GM23338 (cell line): ENCODE results near the gene HIF3A. TPM values are rescaled to one million over a fixed set of nuclear protein-coding genes. Genes with fewer than 3 reads are reported as not detected.

ENCODE experiments used
- ATAC-seq: fragments of 200-7000 bp; cut with Tn5 transposase; 3 replicates; pipeline ENCODE4 v1.9.1; 2020
- DNase-seq: peaks from one replicate; pipeline ENCODE4 v3.0.0-alpha.2; 2015; ENCODE audit warnings: low spot score
- H2AFZ ChIP-seq: fragments of 200-600 bp; sonication (generic); 2 replicates; pipeline ENCODE4 v1.8.0; 2016; ENCODE audit warnings: antibody characterized with exemption, mild to moderate bottlenecking, moderate library complexity
- H3F3A ChIP-seq: fragments of 200-600 bp; sonication (generic); replicated peaks from 2 replicates; pipeline ENCODE4 v1.8.0; 2017; ENCODE audit warnings: antibody characterized with exemption, mixed run types, low read depth
- H3K27ac ChIP-seq: fragments of 200-600 bp; sonication (generic); 2 replicates; pipeline ENCODE4 v1.6.1; 2016; ENCODE audit warnings: low read depth
- H3K27me3 ChIP-seq: fragments of 200-600 bp; sonication (generic); 2 replicates; pipeline ENCODE4 v1.8.0; 2016; ENCODE audit warnings: mild to moderate bottlenecking, mixed run types, moderate library complexity; ENCODE audit not compliant: insufficient read depth
- H3K36me3 ChIP-seq: fragments of 200-600 bp; sonication (generic); 2 replicates; pipeline ENCODE4 v1.8.0; 2016; ENCODE audit warnings: mild to moderate bottlenecking; ENCODE audit not compliant: insufficient read depth
- H3K4me1 ChIP-seq: fragments of 200-600 bp; sonication (generic); 2 replicates; pipeline ENCODE4 v1.8.0; 2016; ENCODE audit warnings: mild to moderate bottlenecking, moderate library complexity; ENCODE audit not compliant: insufficient read depth
- H3K4me2 ChIP-seq: fragments of 200-600 bp; sonication (generic); 2 replicates; pipeline ENCODE4 v1.7.1; 2017; ENCODE audit warnings: mixed run types
- H3K4me3 ChIP-seq: fragments of 200-600 bp; sonication (generic); 2 replicates; pipeline ENCODE4 v1.6.1; 2016; ENCODE audit warnings: mixed run types
- H3K79me2 ChIP-seq: fragments of 200-600 bp; sonication (generic); replicated peaks from 2 replicates; pipeline ENCODE4 v1.8.0; 2017; ENCODE audit warnings: mild to moderate bottlenecking; ENCODE audit not compliant: insufficient read depth
- H3K9me2 ChIP-seq: fragments of 200-600 bp; sonication (generic); 2 replicates; pipeline ENCODE4 v1.8.0; 2017; ENCODE audit not compliant: insufficient read depth
- H4K20me1 ChIP-seq: fragments of 200-600 bp; sonication (generic); replicated peaks from 2 replicates; pipeline ENCODE4 v1.8.0; 2017; ENCODE audit warnings: mild to moderate bottlenecking; ENCODE audit not compliant: insufficient read depth
- H3K27ac Mint-ChIP-seq: 2 replicates; pipeline ENCODE4 v1.8.0; 2020; ENCODE audit warnings: inconsistent platforms, mild to moderate bottlenecking, moderate library complexity, mixed read lengths
- H3K27me3 Mint-ChIP-seq: 3 replicates; pipeline ENCODE4 v1.8.0; 2022; ENCODE audit warnings: low read depth, mild to moderate bottlenecking, moderate library complexity, mixed read lengths, inconsistent platforms; ENCODE audit not compliant: insufficient read depth, poor library complexity
- H3K36me3 Mint-ChIP-seq: 3 replicates; pipeline ENCODE4 v1.8.0; 2021; ENCODE audit warnings: low read depth, mild to moderate bottlenecking, inconsistent platforms, moderate library complexity, mixed read lengths
- H3K4me1 Mint-ChIP-seq: 3 replicates; pipeline ENCODE4 v1.8.0; 2020; ENCODE audit warnings: mild to moderate bottlenecking, inconsistent platforms, mixed read lengths
- H3K4me3 Mint-ChIP-seq: 3 replicates; pipeline ENCODE4 v1.8.0; 2021; ENCODE audit warnings: moderate library complexity, mild to moderate bottlenecking, inconsistent platforms, mixed read lengths
- H3K9me3 Mint-ChIP-seq: 3 replicates; pipeline ENCODE4 v1.8.0; 2020; ENCODE audit warnings: moderate library complexity, mild to moderate bottlenecking, inconsistent platforms, mixed read lengths
- CREB1 ChIP-seq: fragments of 250-450 bp; sonication (Bioruptor Pico); IDR thresholded peaks from 2 replicates; pipeline ENCODE4 v1.5.0; 2020; ENCODE audit warnings: low read depth, mild to moderate bottlenecking, moderate library complexity
- CTCF ChIP-seq, 2 experiments: fragments of 200-600 bp in 1 of 2; sonication (generic) in 1 of 2; conservative IDR thresholded peaks; 2 replicates each; pipeline versions ENCODE4 v1.5.1 to v1.6.1; 2016 to 2017; ENCODE audit warnings: antibody characterized with exemption in 2 of 2, low read depth in 2 of 2, mild to moderate bottlenecking in 2 of 2, moderate library complexity in 1 of 2
- ETS1 ChIP-seq: IDR thresholded peaks from 2 replicates; pipeline ENCODE4 v1.6.1; 2016; ENCODE audit warnings: antibody characterized with exemption
- EZH2 ChIP-seq: fragments of 200-600 bp; sonication (generic); IDR thresholded peaks from one replicate; pipeline ENCODE4 v1.8.0; 2017; ENCODE audit warnings: antibody characterized with exemption, mild to moderate bottlenecking, low read depth; ENCODE audit not compliant: unreplicated experiment
- EZH2phosphoT487 ChIP-seq: fragments of 200-600 bp; sonication (generic); IDR thresholded peaks from one replicate; pipeline ENCODE4 v1.8.1; 2018; ENCODE audit warnings: antibody characterized with exemption; ENCODE audit not compliant: unreplicated experiment
- JUNB ChIP-seq: IDR thresholded peaks from one replicate; pipeline ENCODE4 v1.6.1; 2016; ENCODE audit warnings: antibody characterized with exemption; ENCODE audit not compliant: unreplicated experiment
- NANOG ChIP-seq: IDR thresholded peaks from 2 replicates; pipeline ENCODE4 v1.6.1; 2016; ENCODE audit warnings: antibody characterized with exemption, borderline replicate concordance
- POLR2AphosphoS5 ChIP-seq: IDR thresholded peaks from 2 replicates; pipeline ENCODE4 v1.6.1; 2016; ENCODE audit warnings: antibody characterized with exemption, low read depth
- STAT1 ChIP-seq: IDR thresholded peaks from one replicate; pipeline ENCODE4 v1.6.1; 2016; ENCODE audit warnings: antibody characterized with exemption; ENCODE audit not compliant: unreplicated experiment
- ZNF331 ChIP-seq: fragments of 250-450 bp; sonication (Bioruptor Pico); IDR thresholded peaks from 2 replicates; pipeline ENCODE4 v1.5.0; 2020; ENCODE audit warnings: low read depth, mild to moderate bottlenecking, moderate library complexity
- ZNF462 ChIP-seq: fragments of 250-450 bp; sonication (Bioruptor Pico); IDR thresholded peaks from 2 replicates; pipeline ENCODE4 v1.5.0; 2020; ENCODE audit warnings: mild to moderate bottlenecking, moderate library complexity
- polyA plus RNA-seq: library from polyadenylated mRNA; unstranded; fragments of >200 nt; fragmentation: Nextera tagmentation; extraction: Ambion mirVana; gene quantifications from 2 replicates; pipeline ENCODE4 v1.2.1, GENCODE V29; 2016
- total RNA-seq: library from RNA; depleted of rRNA; stranded (reverse); fragments of >200 nt; shearing (Covaris generic); gene quantifications from 2 replicates; pipeline ENCODE4 v1.2.3, GENCODE V29; 2014

HIF3A gene
- total and polyA plus RNA-seq, 2 experiments from 2014 or later = 20.4 to 70.5 TPM

DNA sequence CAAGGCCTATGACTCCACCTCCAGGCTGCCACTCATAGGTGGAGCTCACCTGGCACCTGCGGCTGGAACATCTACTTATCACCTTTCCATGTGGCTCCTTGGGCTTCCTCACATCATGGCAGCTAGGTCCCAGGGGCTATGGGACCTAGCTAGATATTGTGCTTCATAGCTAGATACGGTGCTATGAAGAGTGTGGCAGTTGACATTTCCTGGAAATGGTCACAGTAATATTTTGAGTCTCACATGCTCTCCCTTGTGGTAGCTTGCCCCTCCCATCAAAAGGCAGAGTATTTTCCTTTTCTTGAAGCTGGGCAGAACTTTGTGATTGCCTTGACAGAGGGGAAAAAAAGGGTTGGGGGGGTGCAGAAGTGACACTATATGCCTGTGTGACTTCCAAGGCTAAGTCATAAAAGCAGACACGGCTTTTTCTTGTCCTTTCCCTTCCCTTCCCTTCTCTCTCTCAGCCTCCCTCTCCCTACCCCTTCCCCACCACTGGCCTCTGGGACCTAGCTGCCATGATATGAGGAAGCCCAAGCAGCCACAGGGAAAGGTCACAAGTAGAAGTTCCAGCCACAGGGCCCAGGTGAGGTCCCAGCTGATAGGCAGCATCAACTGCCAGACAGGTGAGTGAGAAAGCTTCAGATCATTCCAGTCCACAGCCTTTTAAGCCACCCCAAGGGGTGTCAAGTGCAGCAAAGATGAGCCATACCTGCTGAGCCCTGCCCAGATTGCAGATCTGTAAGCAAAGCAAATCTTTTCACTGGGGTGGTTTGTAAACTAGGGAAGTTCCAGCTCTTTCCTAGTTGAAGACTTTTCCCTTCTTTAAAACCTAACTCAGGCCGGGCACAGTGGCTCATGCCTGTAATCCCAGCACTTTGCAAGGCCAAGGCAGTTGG is 6.9 kb upstream of the HIF3A start:
- Histone ChIP-seq H3K27ac (no peak overlapping the region), H3K4me3 (no peak overlapping the region), H3K4me2 (no peak overlapping the region), H2AFZ (no peak overlapping the region), H4K20me1 (no peaks in the 10 kb centered on the region), H3K27me3 (no peaks in the 10 kb centered on the region), H3K36me3 (no peaks in the 10 kb centered on the region), H3K9me2 (peaks cover 9% of the 10 kb centered on the region; the same call in 1 of the 2 replicates), H3F3A (no peaks in the 10 kb centered on the region), H3K4me1 (no peaks in the 10 kb centered on the region), H3K79me2 (no peaks in the 10 kb centered on the region)
- no peaks in the 10 kb centered on the region for H3K4me1 Mint-ChIP-seq
- no peak overlapping the region for H3K27ac Mint-ChIP-seq
- H3K4me3 Mint-ChIP-seq = no peak overlapping the region
- ATAC-seq (no peak), DNase-seq (no peak)
- H3K9me3 Mint-ChIP-seq = 0 out of 3 replicates have a peak, but pooled peaks cover 4% of the 10 kb centered on the region
- no peaks in the 10 kb centered on the region for H3K36me3 Mint-ChIP-seq
- peaks cover 7% of the 10 kb centered on the region for H3K27me3 Mint-ChIP-seq
- TF ChIP-seq CREB1 (CRISPR knock-in tag) (no peak), ZNF331 (CRISPR knock-in tag) (peak; percentile 81), JUNB (no peak), EZH2phosphoT487 (no peak)

DNA sequence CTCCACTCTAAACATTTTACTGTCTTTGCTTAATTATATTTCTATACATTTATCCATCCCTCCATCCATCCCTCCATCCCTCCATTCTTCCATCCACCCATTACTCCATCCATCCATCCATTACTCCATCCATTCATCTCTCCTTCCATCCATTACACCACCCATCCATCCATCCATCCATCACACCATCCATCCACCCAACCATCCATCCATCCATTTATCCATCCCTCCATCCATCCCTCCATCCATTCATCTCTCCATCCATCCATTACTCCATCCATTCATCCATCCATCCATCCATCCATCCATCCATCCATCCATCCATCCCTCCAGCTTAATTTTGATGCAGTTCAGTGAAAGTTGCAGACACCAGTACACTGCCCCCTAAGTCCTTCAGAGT is 5.0 kb upstream of the HIF3A start:
- Histone ChIP-seq H3K4me2 (no peak overlapping the region), H3K9me2 (peaks cover 9% of the 10 kb centered on the region; the same call in 1 of the 2 replicates), H4K20me1 (no peaks in the 10 kb centered on the region), H3K36me3 (no peaks in the 10 kb centered on the region), H3K4me3 (no peak overlapping the region), H3K27ac (no peak overlapping the region), H3K27me3 (no peaks in the 10 kb centered on the region), H3F3A (no peaks in the 10 kb centered on the region), H3K79me2 (no peaks in the 10 kb centered on the region), H2AFZ (no peak overlapping the region), H3K4me1 (peaks cover 3% of the 10 kb centered on the region)
- H3K4me3 Mint-ChIP-seq = no peak overlapping the region
- H3K27ac Mint-ChIP-seq = no peak overlapping the region
- no peaks in the 10 kb centered on the region for H3K36me3 Mint-ChIP-seq
- no peak for DNase-seq
- H3K9me3 Mint-ChIP-seq = 0 out of 3 replicates have a peak, but pooled peaks cover 4% of the 10 kb centered on the region
- no peaks in the 10 kb centered on the region; the same call in 2 of the 3 replicates for H3K4me1 Mint-ChIP-seq
- H3K27me3 Mint-ChIP-seq = peaks cover 15% of the 10 kb centered on the region
- no peak for ATAC-seq
- no peak for TF ChIP-seq EZH2phosphoT487
- TF ChIP-seq ETS1 = no peak
- no peak for TF ChIP-seq POLR2AphosphoS5
- TF ChIP-seq NANOG = no peak
- TF ChIP-seq EZH2 = no peak
- TF ChIP-seq ZNF462 (CRISPR knock-in tag) = no peak
- TF ChIP-seq ZNF331 (CRISPR knock-in tag) = no peak
- no peak for TF ChIP-seq CTCF (conservative IDR thresholded peaks at IDR 0.05; ENCODE audit: low read depth in 2 of 2)
- no peak for TF ChIP-seq STAT1
